GM21360 (cell line): Measurements from ENCODE around the gene ERG.

ENCODE experiments used
- ATAC-seq: cut with Tn5 transposase; IDR thresholded peaks from one replicate; pipeline ENCODE4 v1.9.1; 2021; ENCODE audit warnings: mild to moderate bottlenecking, moderate library complexity; ENCODE audit not compliant: unreplicated experiment

The ERG gene

DNA sequence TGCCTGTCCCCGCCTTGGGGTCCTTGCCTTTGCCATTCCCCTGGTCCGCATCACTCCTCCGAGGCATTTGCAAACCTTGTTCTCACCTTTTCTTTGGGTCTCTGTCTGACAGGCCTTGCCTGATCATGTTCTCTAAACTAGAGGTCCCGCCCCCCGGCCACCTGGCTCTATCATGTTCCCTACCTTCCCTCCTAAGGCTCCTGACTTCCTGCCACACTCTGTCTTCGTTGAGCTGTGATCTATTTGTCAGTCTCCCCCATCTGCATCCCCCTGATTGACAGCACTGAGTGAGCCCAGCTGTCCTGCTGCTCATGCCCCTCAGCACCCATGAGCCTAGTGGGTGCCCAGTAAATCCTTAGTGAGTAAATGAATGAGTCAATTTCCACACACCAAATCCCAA lies 22.8 kb downstream of the ERG start:
- ATAC-seq = no peak

DNA sequence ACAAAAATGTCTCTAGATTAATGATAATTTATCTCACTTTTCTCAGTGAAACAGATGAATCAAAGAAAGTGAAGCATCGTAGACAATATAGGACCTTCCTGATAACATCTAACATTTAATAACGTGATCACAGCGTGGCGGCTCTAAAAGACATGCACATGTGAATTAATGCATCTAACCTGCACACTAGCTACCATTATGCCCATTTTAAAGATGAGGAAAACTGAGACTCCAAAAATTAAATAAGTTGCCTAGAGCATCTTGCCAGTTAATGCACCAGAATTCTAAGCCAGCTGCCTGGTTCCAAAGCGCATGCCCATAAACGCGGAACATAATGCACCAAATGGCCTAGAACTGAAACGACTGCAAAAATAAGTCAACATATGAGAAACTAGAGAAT lies 23.5 kb downstream of the ERG start:
- ATAC-seq = no peak

DNA sequence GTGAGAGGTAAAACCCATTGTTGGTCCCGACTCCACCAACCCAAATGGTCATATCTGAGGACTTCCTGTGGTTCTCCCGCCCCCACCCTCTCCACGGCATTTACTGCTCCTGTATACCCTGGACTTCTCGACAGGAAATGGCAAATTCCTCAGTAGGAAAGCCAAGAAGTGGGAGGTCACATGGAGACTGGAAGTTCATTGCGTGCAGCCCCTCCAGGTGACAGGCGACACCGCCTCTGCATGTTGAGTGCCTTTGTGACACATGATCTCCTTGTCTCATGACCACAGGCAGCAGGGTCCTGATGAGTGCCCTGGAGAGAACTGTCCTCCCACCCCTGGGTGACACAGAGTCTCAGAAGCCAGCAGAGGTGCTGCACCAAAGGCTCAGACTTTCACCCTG lies 24.2 kb downstream of the ERG start:
- no peak for ATAC-seq

DNA sequence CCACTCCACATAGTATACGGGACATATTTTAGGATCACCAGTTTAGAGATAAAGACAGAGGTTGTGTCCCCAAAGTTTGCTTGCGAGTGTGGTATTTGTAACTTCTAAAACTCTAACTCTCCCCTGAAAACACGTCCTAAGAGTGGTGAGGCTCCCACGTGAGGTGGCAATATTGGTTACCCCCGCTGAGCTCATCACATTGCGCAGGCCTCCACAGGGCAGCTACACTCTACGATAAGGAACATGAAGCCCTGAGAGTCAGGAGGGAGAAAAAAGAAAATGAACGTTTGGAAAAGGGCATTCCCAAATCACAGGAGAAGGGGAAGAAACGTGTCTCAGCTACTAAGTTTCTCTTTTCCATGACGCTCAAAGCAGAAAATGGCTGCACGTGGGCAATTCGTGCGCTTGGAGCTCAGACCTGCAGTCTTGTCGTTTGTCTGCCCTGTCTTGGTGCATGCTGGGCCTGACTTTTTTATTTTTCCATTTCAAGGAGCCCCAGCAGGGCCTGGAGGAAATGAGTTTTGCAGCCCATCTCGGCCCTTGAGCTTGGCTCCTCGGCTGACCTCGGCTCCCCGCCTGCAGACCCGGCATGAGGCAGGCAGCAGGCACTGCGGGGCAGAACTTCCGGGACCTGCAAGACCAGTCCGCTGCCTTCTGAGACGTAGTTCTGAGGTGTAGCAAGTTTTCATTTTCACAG lies 25.7 kb downstream of the ERG start:
- no peak for ATAC-seq

DNA sequence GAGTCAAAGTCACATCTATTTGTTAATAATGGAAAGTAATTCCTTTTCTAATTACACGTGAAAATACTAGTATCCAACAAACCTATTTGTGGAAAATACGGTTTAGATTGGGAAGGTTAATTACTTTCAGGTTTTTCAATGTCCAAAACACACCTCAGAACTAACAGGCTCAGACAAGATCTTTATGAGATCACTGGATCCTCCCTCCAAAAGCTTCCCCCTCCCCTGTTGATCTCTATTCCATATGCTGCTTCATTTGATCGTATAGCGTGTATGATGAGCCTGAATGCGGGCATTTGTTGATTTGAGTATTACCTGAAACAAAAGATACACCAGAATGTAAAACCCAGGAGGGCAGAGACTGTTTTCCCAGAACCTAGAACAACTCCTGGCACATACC lies 26.5 kb downstream of the ERG start:
- ATAC-seq = no peak

DNA sequence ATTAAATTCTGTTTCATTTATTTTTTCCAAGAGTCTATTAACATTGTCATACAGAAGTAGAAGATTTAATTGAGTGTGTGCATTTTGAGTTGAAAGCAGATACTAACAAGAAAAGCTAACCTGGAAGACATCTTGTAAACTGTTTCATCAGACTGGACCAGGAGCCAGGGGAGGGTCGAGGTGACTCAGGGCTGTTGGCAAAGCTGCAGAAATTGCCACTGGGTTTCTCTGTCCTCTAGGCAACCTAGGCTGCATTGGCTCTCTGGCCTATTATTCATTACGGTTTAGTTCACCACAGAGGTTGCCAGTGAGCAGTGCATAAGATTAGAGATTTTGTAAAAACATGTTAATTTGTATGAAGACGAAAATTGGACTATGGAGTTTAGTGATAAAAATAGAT lies 27.5 kb downstream of the ERG start:
- no peak for ATAC-seq

DNA sequence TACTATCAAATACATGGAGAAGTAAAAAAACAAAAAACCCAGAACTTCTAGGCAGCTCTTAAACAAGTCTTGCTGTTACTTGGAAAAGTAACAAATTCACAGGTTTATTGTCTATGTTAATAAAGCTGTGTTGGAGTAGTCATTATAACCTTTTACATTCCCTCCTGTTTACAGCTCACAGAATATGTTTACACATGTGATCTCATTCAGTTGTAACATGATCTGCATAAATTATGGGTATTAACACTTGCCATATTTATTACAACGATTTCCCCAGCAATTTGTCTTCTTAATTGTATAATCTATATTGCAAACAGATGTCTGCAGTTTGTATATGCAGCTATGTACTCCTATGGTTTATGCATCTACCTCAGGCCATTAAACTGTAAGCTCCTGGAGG lies 28.6 kb downstream of the ERG start:
- no peak for ATAC-seq

DNA sequence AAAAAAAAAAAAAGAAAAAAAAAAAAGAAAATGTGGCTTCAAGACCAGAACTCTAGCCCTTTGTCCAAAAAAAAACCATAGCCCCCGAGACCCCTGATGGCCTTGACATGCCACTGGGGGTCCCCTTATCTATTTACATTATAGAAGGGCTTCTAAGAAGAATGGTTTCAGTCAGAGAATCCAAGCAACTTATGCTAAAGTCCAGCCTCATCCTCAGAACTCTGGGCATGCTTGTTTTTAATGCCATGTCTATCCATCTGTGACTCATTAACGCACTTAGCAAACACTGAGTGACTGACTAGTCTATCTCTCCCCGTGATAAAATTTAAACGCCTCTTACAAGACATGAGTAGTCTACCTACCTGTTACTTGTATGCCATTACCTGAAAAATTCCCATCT lies 29.3 kb downstream of the ERG start:
- no peak for ATAC-seq

DNA sequence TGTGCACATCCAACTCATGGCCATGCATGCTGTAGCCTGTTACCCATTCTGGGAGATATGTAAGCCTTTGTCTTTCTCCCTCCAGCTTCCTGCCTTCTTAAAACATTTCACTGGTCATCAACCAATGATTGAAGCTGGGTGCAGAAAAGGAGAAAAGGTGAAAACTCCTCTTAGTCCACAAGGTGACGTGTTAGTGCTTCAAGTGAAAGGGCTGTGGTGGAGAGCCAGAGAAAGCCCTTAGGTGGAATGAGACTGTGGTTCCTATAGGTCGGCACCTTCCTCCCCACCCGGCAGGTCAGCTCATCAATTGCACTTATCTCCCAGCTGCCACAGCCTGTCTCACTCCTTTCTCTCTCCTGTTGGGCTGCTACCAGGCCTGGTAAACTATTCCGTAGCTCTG lies 30.4 kb downstream of the ERG start:
- ATAC-seq = no peak

DNA sequence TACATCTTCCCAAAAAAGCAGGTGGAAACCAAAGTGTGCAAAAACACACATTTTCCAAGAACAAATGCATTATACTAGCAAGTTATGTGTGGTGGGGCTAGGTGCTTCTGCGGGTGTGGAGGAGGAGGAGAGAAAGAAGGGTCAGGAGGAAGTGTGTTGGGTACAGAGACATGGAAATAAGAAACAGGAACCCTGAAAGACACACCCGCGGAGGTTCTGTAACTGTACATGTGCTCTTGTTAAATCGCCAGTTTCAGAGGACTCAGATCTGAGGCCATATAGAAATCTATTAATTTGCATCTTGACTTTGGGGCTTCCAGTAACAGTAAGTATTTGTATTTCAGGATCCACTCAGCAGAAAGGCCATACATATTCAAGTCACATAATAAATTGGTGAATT lies 30.9 kb downstream of the ERG start:
- no peak for ATAC-seq

DNA sequence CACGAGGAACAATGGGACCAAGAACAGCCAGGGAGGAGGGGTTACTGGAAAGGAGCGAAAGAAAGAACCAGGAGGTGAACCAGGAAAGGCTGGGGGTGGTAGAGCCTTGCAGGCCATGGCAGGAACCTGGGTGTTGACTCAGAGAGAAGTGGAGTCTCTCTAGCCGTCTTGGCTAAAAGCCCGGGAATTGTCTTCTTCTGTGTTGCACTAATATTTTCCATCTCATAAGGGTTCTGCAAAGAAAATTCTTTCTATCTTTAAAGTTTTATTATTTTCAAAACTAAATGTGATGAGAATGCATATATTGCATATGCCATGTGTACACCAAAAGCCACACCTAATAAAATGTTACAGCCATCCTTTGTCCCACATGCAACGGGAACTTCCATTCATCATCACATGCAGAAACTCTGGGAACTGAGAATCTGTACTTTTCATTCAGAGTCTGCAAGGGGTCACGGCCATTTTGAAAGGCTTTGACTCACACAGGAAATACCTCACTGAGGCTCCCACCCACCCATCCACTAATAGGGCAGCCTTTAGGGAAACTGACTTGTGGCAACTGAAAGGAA lies 38.0 kb downstream of the ERG start:
- no peak for ATAC-seq

DNA sequence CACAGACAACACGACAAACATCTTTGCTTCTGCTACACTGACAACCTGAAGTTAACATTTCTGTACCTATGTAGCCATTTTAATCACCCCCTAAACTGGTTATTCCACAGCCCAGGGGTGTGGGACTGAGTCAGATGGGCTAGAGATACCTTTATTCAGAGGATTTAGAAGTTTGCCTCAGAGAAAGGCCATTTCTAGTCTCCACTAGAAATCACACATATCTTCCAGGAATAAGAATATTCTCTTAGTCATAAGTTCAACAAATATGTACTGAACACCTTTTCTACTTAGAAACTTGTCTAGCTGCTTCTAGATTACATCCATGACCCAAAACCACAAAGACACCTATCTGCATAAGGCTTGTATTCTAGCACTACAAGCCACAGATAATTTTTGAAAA lies 38.8 kb downstream of the ERG start:
- no peak for ATAC-seq

DNA sequence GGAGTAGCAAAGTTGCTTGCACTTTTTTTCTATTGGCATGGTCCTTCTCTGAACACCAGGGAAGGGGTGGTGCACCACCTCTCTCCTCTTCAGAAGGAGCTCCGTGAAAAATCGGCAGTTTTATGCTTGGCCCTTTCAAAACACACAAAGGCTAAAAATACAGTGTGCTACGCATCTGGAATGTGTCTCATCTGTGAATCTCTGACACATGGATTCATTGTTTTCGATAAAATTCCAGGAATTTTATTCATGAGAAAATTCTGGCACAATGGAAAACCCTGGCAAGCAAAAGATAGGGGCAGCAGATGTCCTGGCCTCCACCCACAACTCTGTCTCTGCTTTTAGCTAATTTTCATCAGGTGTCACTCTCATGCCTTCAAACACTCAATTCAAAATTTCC lies 42.9 kb downstream of the ERG start:
- ATAC-seq = no peak

DNA sequence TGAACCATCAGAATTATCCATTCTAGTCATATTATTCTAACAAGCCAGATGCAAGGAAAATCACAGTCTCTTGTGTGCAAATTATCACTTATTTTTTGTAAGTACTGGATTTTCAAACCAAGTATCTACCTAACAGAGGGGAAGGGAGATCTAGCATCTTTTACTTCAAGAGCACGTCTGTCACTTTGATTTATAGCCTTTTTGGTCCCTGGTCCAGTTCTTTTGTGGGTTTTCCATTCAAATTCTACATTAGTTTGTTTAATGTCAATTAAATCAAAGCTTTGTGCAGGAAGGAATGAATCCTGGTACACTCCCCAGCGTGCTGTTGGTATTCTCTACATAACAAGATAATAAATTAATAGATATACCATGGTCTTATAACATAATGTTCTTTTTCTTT lies 43.6 kb downstream of the ERG start:
- no peak for ATAC-seq

DNA sequence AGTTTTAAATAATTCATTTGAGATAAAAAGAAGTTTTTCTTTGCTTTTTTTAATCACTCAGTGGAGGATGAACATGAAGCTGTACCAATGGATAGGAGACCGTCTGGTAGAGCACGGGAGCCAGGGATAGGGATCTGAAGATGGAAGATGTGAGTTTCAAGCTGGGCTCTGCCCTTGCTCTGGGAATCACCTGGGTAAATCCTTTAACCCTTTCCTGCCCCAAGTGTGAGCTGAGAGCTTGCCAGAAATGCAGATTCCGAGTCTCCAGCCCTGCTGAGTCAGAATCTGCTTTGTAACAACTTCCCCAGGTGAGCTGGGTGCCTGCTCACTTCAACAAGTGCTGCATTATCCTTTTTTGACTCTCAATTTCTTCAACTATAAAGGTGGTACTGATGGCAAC lies 44.1 kb downstream of the ERG start:
- no peak for ATAC-seq

DNA sequence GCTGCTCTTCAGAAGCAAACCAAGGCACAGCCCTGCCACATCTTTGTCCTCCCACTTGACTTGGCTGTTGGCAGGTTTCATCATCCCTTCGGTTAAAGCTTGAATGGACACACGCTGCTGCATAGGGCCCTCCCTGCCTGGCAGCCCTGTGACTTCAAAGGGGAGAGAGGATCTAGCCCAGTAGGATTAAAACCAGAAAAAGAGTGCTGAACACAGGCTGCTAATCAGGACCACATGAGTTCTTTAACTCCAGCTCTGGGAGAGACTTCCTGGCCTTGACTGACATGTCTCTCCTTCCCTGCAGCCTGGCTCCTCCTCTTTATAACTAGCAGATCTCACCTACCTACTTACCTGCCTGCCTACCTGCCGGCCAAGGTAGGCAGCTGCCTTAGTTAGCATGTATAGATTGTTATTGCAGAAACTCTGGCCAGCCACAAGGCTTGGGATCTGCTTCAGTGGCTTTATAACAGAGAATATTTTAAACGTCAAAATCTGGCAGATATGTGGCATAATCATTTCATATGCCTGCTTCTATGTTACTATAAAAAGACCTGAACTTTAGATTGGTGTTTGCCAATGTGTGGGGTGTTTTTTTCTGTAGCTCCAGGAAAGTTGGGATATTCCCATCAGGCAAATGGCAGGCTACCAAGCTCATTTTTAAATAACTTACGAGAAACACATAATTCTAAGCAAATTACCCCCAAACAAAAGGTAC lies 49.4 kb downstream of the ERG start:
- ATAC-seq = no peak

DNA sequence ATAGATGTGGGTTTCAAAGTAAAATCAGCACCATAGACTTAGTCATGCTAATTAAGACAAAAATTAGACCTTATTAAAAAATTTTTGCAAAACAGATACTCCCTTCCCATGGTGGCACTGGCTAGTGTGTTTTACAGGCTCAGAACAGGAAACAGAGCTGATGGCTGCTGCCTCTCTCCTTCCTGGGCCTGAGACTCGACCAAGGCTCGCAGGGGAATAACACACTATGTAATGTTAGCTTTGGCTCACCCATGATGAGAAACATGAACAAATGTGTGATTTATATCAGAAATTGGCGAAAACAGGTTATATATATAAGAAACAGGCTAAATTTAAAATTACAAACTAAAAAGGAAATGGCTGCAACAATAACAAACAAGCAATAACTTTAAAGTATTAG lies 50.7 kb downstream of the ERG start:
- no peak for ATAC-seq

DNA sequence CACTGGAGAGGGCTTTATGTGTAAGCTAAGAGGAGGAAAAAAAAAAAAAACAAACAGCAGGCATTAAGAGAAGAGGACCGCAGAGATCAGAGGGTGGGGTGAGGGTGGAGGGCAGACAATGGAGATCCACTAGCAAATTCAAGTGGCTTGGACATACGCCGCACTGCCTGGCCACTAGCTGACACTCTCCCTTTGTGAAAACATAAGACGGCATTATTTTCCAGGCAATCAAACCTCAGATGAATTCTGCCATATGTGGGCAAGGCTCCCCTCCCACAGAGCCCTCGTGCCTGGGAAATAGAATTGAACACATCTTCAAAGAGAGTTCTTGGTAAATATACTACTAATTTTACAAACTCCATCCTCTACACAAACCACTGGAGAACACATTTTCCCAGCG lies 53.6 kb downstream of the ERG start:
- ATAC-seq = no peak

DNA sequence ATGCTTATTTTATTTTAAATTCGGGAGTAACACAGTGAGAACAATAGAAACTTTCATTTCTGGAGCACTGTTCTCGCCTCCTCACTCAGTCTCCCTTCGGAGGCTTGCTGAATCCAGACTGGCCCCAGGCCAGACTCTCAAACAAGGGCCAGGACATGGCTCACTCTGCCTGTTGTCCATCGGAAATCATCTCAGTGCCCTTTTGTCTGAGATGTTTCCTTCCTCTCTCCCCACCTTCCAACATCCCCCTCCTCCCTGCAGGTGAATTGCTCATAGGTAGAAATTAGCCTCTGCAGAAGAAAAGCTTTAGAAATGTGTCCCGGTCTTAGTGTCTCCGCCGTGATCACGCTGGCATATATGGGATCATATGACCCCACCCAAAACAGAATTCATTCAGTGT lies 55.2 kb downstream of the ERG start:
- ATAC-seq = no peak

DNA sequence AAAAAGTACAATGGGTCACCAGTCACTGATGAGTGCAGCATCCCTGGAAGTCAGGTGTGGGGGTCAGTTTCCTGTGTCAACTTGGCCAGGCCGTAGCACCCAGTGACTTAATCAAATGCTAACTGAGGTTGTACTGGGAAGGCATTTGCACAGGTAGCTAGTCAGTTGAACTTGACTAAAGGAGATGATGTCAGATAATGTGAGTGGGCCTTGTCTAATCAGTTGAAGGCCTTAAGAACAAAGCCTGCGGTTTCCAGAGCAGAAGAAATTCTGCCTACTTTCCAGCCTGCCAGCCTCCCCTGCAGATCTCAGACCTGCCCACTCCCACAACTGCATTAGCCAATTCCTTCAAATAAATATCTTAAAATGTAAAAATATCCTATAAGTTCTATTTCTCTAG lies 57.1 kb downstream of the ERG start:
- no peak for ATAC-seq

DNA sequence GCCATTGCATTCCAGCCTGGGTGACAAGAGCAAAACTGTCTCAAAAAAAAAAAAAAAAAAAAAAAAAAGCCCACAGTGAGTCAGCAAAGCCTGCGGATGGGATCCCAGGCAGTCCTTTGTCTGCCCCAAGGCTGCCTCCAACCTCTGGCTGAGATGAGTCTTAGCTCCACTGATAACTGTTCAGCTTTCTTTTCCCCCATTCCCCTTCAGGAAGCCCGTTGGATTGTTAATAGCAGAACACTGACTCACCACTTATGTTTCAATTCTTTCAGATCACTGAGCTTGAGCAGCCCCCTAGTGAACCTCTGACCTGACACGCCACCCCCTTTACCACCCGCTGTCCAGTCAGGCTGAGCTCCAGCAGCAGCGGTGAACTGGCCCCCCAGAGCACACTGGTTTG lies 57.5 kb downstream of the ERG start:
- ATAC-seq = no peak

DNA sequence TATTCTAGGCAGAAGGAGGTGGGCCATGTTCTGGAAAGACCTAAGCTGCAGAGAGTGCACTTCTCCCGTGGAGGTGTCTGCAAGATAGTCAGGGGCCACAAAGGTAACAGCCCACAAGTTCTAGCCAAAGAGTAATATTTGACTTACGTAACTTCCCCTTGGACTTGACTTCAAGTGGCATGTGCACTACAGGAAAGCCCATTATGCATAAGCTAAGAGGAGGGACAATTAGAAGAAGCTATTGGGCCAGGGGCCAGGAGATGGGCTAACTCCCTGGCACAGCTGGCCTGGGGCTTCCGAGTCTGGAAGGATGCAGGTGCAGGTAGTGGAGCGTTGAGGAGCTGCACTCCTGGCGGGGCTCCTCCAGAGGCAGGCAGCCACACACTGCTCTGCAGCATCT lies 58.3 kb downstream of the ERG start:
- no peak for ATAC-seq

DNA sequence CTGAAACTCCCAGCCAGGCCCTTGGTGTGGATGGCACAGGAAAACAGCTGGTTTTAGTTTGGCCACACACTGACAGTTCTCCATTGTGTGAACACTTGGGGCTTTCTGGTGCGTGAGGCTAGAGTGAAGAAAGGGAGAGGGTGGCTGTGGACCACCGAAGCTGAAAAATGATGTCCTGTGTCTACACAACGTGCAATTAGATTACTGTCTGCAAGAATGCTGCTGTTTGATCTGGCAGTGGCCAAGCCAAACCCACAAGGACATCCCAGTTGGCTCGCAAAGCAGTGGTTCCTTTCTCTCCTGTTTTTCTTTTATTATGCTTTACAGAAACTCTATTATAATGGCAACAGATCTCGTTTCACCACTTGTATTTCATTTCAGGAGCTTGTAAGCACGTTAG lies 58.9 kb downstream of the ERG start:
- ATAC-seq = no peak
